ENCODE results near the gene RNU6-7.

Gene RNU6-7

GRCh38 chr14:32233260-32233659 is 31.4 kb downstream of the RNU6-7 start:
- Histone ChIP-seq H3K4me1 (ENCODE audit: control insufficient read depth, low read depth, low read length) (no peaks in the 10 kb centered on the region), H3K4me3 (ENCODE audit: low read length) (no peak overlapping the region), H3K9me3 (ENCODE audit: control insufficient read depth, low read depth, low read length) (no peaks in the 10 kb centered on the region), H3K9ac (ENCODE audit: low read length) (no peak overlapping the region), H3K27me3 (ENCODE audit: control insufficient read depth, insufficient read depth, low read length) (no peaks in the 10 kb centered on the region), H3K36me3 (ENCODE audit: control insufficient read depth, low read depth, low read length) (no peaks in the 10 kb centered on the region), H3K27ac (ENCODE audit: low read length) (no peak overlapping the region)

GRCh38 chr14:32244404-32244803 is 42.6 kb downstream of the RNU6-7 start:
- no peaks in the 10 kb centered on the region for H3K36me3 ChIP-seq (ENCODE audit: control insufficient read depth, low read depth, low read length)
- no peaks in the 10 kb centered on the region for H3K4me1 ChIP-seq (ENCODE audit: control insufficient read depth, low read depth, low read length)
- H3K4me3 ChIP-seq (ENCODE audit: low read length) = no peak overlapping the region
- H3K27me3 ChIP-seq (ENCODE audit: control insufficient read depth, insufficient read depth, low read length) = no peaks in the 10 kb centered on the region
- H3K27ac ChIP-seq (ENCODE audit: low read length) = no peak overlapping the region
- H3K9me3 ChIP-seq (ENCODE audit: control insufficient read depth, low read depth, low read length) = peaks cover 2% of the 10 kb centered on the region
- no peak overlapping the region for H3K9ac ChIP-seq (ENCODE audit: low read length)

- Histone ChIP-seq H3K9me3 (ENCODE audit: control insufficient read depth, low read depth, low read length) (no peaks in the 10 kb centered on the region), H3K27ac (ENCODE audit: low read length) (no peak overlapping the region), H3K36me3 (ENCODE audit: control insufficient read depth, low read depth, low read length) (no peaks in the 10 kb centered on the region), H3K9ac (ENCODE audit: low read length) (no peak overlapping the region), H3K4me1 (ENCODE audit: control insufficient read depth, low read depth, low read length) (no peaks in the 10 kb centered on the region), H3K4me3 (ENCODE audit: low read length) (no peak overlapping the region), H3K27me3 (ENCODE audit: control insufficient read depth, insufficient read depth, low read length) (no peaks in the 10 kb centered on the region)
Observed at GRCh38 chr14:32246751-32247150, 44.9 kb downstream of the RNU6-7 start.

- H3K4me1 ChIP-seq (ENCODE audit: control insufficient read depth, low read depth, low read length) = no peaks in the 10 kb centered on the region
- no peaks in the 10 kb centered on the region for H3K36me3 ChIP-seq (ENCODE audit: control insufficient read depth, low read depth, low read length)
- no peaks in the 10 kb centered on the region for H3K27me3 ChIP-seq (ENCODE audit: control insufficient read depth, insufficient read depth, low read length)
- no peak overlapping the region for H3K4me3 ChIP-seq (ENCODE audit: low read length)
- H3K27ac ChIP-seq (ENCODE audit: low read length) = no peak overlapping the region
- H3K9ac ChIP-seq (ENCODE audit: low read length) = no peak overlapping the region
- H3K9me3 ChIP-seq (ENCODE audit: control insufficient read depth, low read depth, low read length) = no peaks in the 10 kb centered on the region
Observed at GRCh38 chr14:32249371-32249770, 47.5 kb downstream of the RNU6-7 start.

- Histone ChIP-seq H3K9me3 (ENCODE audit: control insufficient read depth, low read depth, low read length) (no peaks in the 10 kb centered on the region), H3K4me3 (ENCODE audit: low read length) (no peak overlapping the region), H3K27ac (ENCODE audit: low read length) (no peak overlapping the region), H3K27me3 (ENCODE audit: control insufficient read depth, insufficient read depth, low read length) (no peaks in the 10 kb centered on the region), H3K36me3 (ENCODE audit: control insufficient read depth, low read depth, low read length) (no peaks in the 10 kb centered on the region), H3K9ac (ENCODE audit: low read length) (no peak overlapping the region), H3K4me1 (ENCODE audit: control insufficient read depth, low read depth, low read length) (no peaks in the 10 kb centered on the region)
Observed at GRCh38 chr14:32249780-32250179, 47.9 kb downstream of the RNU6-7 start.

- Histone ChIP-seq H3K4me3 (ENCODE audit: low read length) (no peak overlapping the region), H3K27ac (ENCODE audit: low read length) (no peak overlapping the region), H3K27me3 (ENCODE audit: control insufficient read depth, insufficient read depth, low read length) (no peaks in the 10 kb centered on the region), H3K36me3 (ENCODE audit: control insufficient read depth, low read depth, low read length) (no peaks in the 10 kb centered on the region), H3K9ac (ENCODE audit: low read length) (no peak overlapping the region), H3K9me3 (ENCODE audit: control insufficient read depth, low read depth, low read length) (no peaks in the 10 kb centered on the region), H3K4me1 (ENCODE audit: control insufficient read depth, low read depth, low read length) (no peaks in the 10 kb centered on the region)
Observed at GRCh38 chr14:32250681-32251080, 48.8 kb downstream of the RNU6-7 start.

GRCh38 chr14:32251530-32251929 is 49.7 kb downstream of the RNU6-7 start:
- no peak overlapping the region for H3K4me3 ChIP-seq (ENCODE audit: low read length)
- H3K4me1 ChIP-seq (ENCODE audit: control insufficient read depth, low read depth, low read length) = no peaks in the 10 kb centered on the region
- H3K27me3 ChIP-seq (ENCODE audit: control insufficient read depth, insufficient read depth, low read length) = no peaks in the 10 kb centered on the region
- no peaks in the 10 kb centered on the region for H3K9me3 ChIP-seq (ENCODE audit: control insufficient read depth, low read depth, low read length)
- no peaks in the 10 kb centered on the region for H3K36me3 ChIP-seq (ENCODE audit: control insufficient read depth, low read depth, low read length)
- H3K27ac ChIP-seq (ENCODE audit: low read length) = no peak overlapping the region
- H3K9ac ChIP-seq (ENCODE audit: low read length) = no peak overlapping the region
